GM12878 (cell line): ENCODE data around the gene RANGRF. TPM values are rescaled to one million over a fixed set of nuclear protein-coding genes. Genes with fewer than 3 reads are reported as not detected.

ENCODE experiments used
- ATAC-seq: fragments of 200-7000 bp; cut with Tn5 transposase; 3 replicates; pipeline ENCODE4 v1.9.1; 2020; ENCODE audit warnings: mild to moderate bottlenecking, moderate library complexity
- BruUV-seq: library from RNA; stranded (reverse); fragments of 400-500 nt; replicated peaks from 2 replicates; lab custom pipeline; 2021; lab: Mats Ljungman, UMichigan
- CTCF ChIA-PET: fragments of 300-600 bp; sonication (Branson Sonifier 250); formaldehyde crosslinking; extraction: SDS; loops from one replicate; lab custom pipeline; 2021; ENCODE audit warnings: inconsistent platforms; lab: Yijun Ruan, JAX
- POLR2A ChIA-PET: fragments of 350-600 bp; formaldehyde crosslinking; extraction: SDS; loops from one replicate; lab custom pipeline; 2021; ENCODE audit warnings: inconsistent platforms; lab: Charles Lee
- RAD21 ChIA-PET: fragments of 300-600 bp; sonication (Branson Sonifier 250); formaldehyde crosslinking; loops from one replicate; lab custom pipeline; 2023; ENCODE audit warnings: antibody characterized with exemption; ENCODE audit not compliant: unreplicated experiment; lab: Charles Lee
- SMC1A ChIA-PET: fragments of 300-600 bp; sonication (Branson Sonifier 250); formaldehyde crosslinking; loops from one replicate; lab custom pipeline; 2023; ENCODE audit not compliant: unreplicated experiment, uncharacterized antibody; lab: Charles Lee
- DNase-seq: peaks from one replicate; pipeline ENCODE4 v3.0.0-alpha.2; 2011; ENCODE audit warnings: low read depth, low spot score
- FAIRE-seq: peaks from 3 replicates; lab custom pipeline; 2011; peaks lifted over from hg19 to GRCh38; lab: Jason Lieb, UNC
- H2AFZ ChIP-seq: 2 replicates; pipeline ENCODE4 v1.6.0; 2011; ENCODE audit warnings: low read depth, low read length, control low read depth; ENCODE audit not compliant: control insufficient read depth
- H3K27ac ChIP-seq: 2 replicates; pipeline ENCODE4 v1.5.1; 2011; ENCODE audit warnings: control low read depth; ENCODE audit not compliant: control insufficient read depth, insufficient read depth
- H3K27me3 ChIP-seq, 2 experiments: replicated peaks in 1 of 2; 2 replicates each; pipeline versions ENCODE4 v1.6.0 to v1.6.1; 2011; ENCODE audit warnings: low read length in 1 of 2; ENCODE audit not compliant: control insufficient read depth in 2 of 2, insufficient read depth in 2 of 2
- H3K36me3 ChIP-seq, 2 experiments: 2 replicates each; pipeline ENCODE4 v1.5.1; 2011; ENCODE audit warnings: low read length in 1 of 2; ENCODE audit not compliant: control insufficient read depth in 2 of 2, insufficient read depth in 2 of 2
- H3K4me1 ChIP-seq: 2 replicates; pipeline ENCODE4 v1.6.1; 2011; ENCODE audit warnings: mild to moderate bottlenecking, low read length, moderate library complexity, mixed read lengths; ENCODE audit not compliant: control insufficient read depth, insufficient read depth
- H3K4me2 ChIP-seq: 2 replicates; pipeline ENCODE4 v1.6.0; 2011; ENCODE audit warnings: control low read depth; ENCODE audit not compliant: control insufficient read depth, insufficient read depth
- H3K4me3 ChIP-seq: fragments of 200-600 bp; sonication (generic); 2 replicates; pipeline ENCODE4 v1.5.1; 2016
- H3K79me2 ChIP-seq: 2 replicates; pipeline ENCODE4 v1.6.0; 2011; ENCODE audit warnings: low read length; ENCODE audit not compliant: control insufficient read depth, insufficient read depth
- H3K9ac ChIP-seq: 2 replicates; pipeline ENCODE4 v1.8.0; 2011; ENCODE audit warnings: low read length, control low read depth, mixed read lengths; ENCODE audit not compliant: control insufficient read depth, insufficient read depth
- H3K9me3 ChIP-seq: replicated peaks from 3 replicates; pipeline ENCODE4 v1.5.1; 2011; ENCODE audit warnings: mild to moderate bottlenecking, low read length; ENCODE audit not compliant: control insufficient read depth, insufficient read depth
- H4K20me1 ChIP-seq: 2 replicates; pipeline ENCODE4 v1.6.0; 2011; ENCODE audit not compliant: control insufficient read depth, insufficient read depth
- ATF3 ChIP-seq: IDR thresholded peaks from 2 replicates; pipeline ENCODE4 v1.6.1; 2011; ENCODE audit warnings: low read depth, mild to moderate bottlenecking, low read length, moderate library complexity, borderline replicate concordance; ENCODE audit errors: extremely low read depth
- BCL3 ChIP-seq: IDR thresholded peaks from 2 replicates; pipeline ENCODE4 v1.6.1; 2011; ENCODE audit warnings: borderline replicate concordance, low read depth, mild to moderate bottlenecking, moderate library complexity, low read length; ENCODE audit not compliant: insufficient read depth, poor library complexity, severe bottlenecking
- CBX3 ChIP-seq: fragments of 200-600 bp; sonication (generic); IDR thresholded peaks from 2 replicates; pipeline ENCODE4 v1.6.1; 2016; ENCODE audit warnings: low read depth, borderline replicate concordance
- DPF2 ChIP-seq: fragments of 450-650 bp; IDR thresholded peaks from 2 replicates; pipeline ENCODE4 v1.6.1; 2017; ENCODE audit warnings: mild to moderate bottlenecking
- GATAD2B ChIP-seq: fragments of 450-650 bp; conservative IDR thresholded peaks from 2 replicates; pipeline ENCODE4 v1.6.1; 2017; ENCODE audit warnings: low read depth, mild to moderate bottlenecking, moderate library complexity
- IRF3 ChIP-seq: fragments of 450-650 bp; IDR thresholded peaks from 2 replicates; pipeline ENCODE4 v1.6.1; 2014; ENCODE audit warnings: mild to moderate bottlenecking
- NFYB ChIP-seq: IDR thresholded peaks from 2 replicates; pipeline ENCODE4 v1.6.1; 2011; ENCODE audit warnings: low read depth, mild to moderate bottlenecking, low read length, improper control_type of control experiment, moderate library complexity; ENCODE audit not compliant: insufficient read depth
- TCF12 ChIP-seq: IDR thresholded peaks from 2 replicates; pipeline ENCODE4 v1.6.1; 2011; ENCODE audit warnings: low read depth, mild to moderate bottlenecking, low read length
- ZNF384 ChIP-seq: IDR thresholded peaks from 2 replicates; pipeline ENCODE4 v1.6.1; 2012; ENCODE audit warnings: low read depth, mild to moderate bottlenecking, low read length, improper control_type of control experiment, borderline replicate concordance
- WGBS: methylation state at CpG from one replicate; pipeline ENCODE4 v1.1.6; 2016; ENCODE audit warnings: low lambda C conversion rate; ENCODE audit not compliant: insufficient replicate concordance, insufficient coverage; ENCODE audit errors: missing lambda C conversion rate; 5-methylcytosine and 5-hydroxymethylcytosine counted together
- in situ Hi-C: fragments of 300-500 bp; cut with MboI; formaldehyde crosslinking; loops from 9 replicates; pipeline ENCODE4 v1.14.3; 2018; ENCODE audit warnings: mixed read lengths
- intact Hi-C: fragments of 100-400 bp; cut with micrococcal nuclease; formaldehyde crosslinking; loops from one replicate; pipeline ENCODE4 v1.14.2; 2022; ENCODE audit not compliant: unreplicated experiment
- polyA plus RNA-seq, 11 experiments: library from polyadenylated mRNA; depleted of rRNA in 4 of 11; unstranded in 6 of 11; stranded (reverse) in 5 of 11; fragments of >200 nt; fragmentation: Nextera tagmentation in 4 of 11; fragmentation: Illumina TruSeq in 1 of 11; extraction: Ambion mirVana in 4 of 11; extraction: Trizol in 1 of 11; gene quantifications; 1 replicate in 1 of 11; 2 replicates in 10 of 11; pipeline versions ENCODE4 v1.2.1 to v1.2.3, GENCODE V29; 2011 to 2016; ENCODE audit warnings: inconsistent platforms in 2 of 11, missing spikeins in 2 of 11, low read depth in 1 of 11
- total RNA-seq, 4 experiments: library from RNA; depleted of rRNA in 3 of 4; stranded (reverse); fragments of >200 nt in 3 of 4; fragmentation: Illumina TruSeq in 1 of 4; extraction: Trizol in 1 of 4; gene quantifications; 2 replicates each; pipeline versions ENCODE4 v1.2.1 to v1.2.3, GENCODE V29; 2013 to 2021
- TF ChIP-seq, protein P1 (sequence below): fragments of 450-650 bp; formaldehyde crosslinking; IDR thresholded peaks from 2 replicates; pipeline ENCODE4 v1.5.0; 2022; ENCODE audit warnings: mild to moderate bottlenecking, missing genetic modification characterization

Gene RANGRF
- total and polyA plus RNA-seq, 10 of the 15 experiments (the other 5 are each of a cell fraction or from before 2014, with no cell fraction given), result 30.1 to 181 (median 61.4) TPM

- WGBS, result 13% methylated on average over 6 of the region's 6 CpGs
- ChIA-PET CTCF (interaction anchor here (0.6 kb wide), 1 partner anchor 39 kb away, joined by 4 read pairs; no protein-coding TSS in a partner anchor), SMC1A (no interaction called here), POLR2A (no interaction called here), RAD21 (no interaction called here)
- Histone ChIP-seq H3K36me3 (no peaks in the 10 kb centered on the region), H3K9ac (no peak overlapping the region), H3K4me3 (no peak overlapping the region), H2AFZ (no peak overlapping the region), H3K4me1 (no peaks in the 10 kb centered on the region), H3K27me3 (peaks cover 3 to 4% of the 10 kb centered on the region in 2 experiments; a peak in 3 of 4 replicates), H3K9me3 (no peaks in the 10 kb centered on the region), H3K4me2 (no peak overlapping the region), H4K20me1 (no peaks in the 10 kb centered on the region), H3K79me2 (no peaks in the 10 kb centered on the region), H3K27ac (no peak overlapping the region)
- FAIRE-seq (no peak), DNase-seq (no peak), ATAC-seq (peak; percentile 51)
- no peak for TF ChIP-seq TCF12
- TF ChIP-seq NFYB, result peak; percentile 45; the same call in 1 of the 2 replicates
- no TSS peak for BruUV-seq
- intact Hi-C loops, result no loop called here
- in situ Hi-C loops, result no loop called here
These were observed 32.5 kb downstream of the RANGRF start for GRCh38 chr17:8320990-8321389.

DNA sequence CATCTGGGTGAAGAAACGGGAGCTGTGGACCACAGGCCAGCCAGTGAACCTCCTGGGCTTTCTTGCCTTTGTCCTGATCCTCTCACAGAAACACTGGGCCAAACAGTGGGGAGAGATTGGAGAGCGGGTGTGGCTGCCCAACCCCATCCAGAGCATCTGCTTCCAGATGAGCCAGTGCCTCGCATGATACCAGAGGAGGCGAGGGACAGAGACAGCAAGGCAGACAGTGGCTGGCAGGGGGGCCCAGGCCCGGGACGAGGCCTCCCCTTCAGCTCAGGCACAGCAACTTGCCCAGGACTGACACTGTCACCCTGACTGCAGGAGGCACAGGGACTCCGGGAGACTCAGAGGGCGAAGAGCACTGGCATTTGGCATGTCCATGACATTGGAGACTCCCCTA, 33.6 kb downstream of the RANGRF start:
- Histone ChIP-seq H3K27ac (no peak overlapping the region), H3K9ac (no peak overlapping the region), H3K36me3 (no peaks in the 10 kb centered on the region), H3K79me2 (no peaks in the 10 kb centered on the region), H3K4me3 (no peak overlapping the region), H3K4me1 (0 out of 2 replicates have a peak, but pooled peaks cover 2% of the 10 kb centered on the region), H2AFZ (no peak overlapping the region), H4K20me1 (no peaks in the 10 kb centered on the region), H3K27me3 (peaks cover 3 to 6% of the 10 kb centered on the region in 2 experiments; a peak in 3 of 4 replicates), H3K4me2 (no peak overlapping the region), H3K9me3 (no peaks in the 10 kb centered on the region)
- WGBS, result 10% methylated on average over 8 of the region's 8 CpGs
- ChIA-PET POLR2A (interaction anchor here (0.6 kb wide), 1 partner anchor 74 kb away, joined by 4 read pairs; the partner anchor contains the start of gene CTC1), SMC1A (no interaction called here), RAD21 (no interaction called here), CTCF (interaction anchor here (1.1 kb wide), 1 partner anchor 55 kb away, joined by 3 read pairs; no protein-coding TSS in a partner anchor)
- DNase-seq (no peak), ATAC-seq (no peak), FAIRE-seq (no peak)
- intact Hi-C loops, result no loop called here
- in situ Hi-C loops, result no loop called here
- no TSS peak for BruUV-seq
- no peak for TF ChIP-seq GATAD2B
- no peak for TF ChIP-seq IRF3
- TF ChIP-seq, protein P1, sequence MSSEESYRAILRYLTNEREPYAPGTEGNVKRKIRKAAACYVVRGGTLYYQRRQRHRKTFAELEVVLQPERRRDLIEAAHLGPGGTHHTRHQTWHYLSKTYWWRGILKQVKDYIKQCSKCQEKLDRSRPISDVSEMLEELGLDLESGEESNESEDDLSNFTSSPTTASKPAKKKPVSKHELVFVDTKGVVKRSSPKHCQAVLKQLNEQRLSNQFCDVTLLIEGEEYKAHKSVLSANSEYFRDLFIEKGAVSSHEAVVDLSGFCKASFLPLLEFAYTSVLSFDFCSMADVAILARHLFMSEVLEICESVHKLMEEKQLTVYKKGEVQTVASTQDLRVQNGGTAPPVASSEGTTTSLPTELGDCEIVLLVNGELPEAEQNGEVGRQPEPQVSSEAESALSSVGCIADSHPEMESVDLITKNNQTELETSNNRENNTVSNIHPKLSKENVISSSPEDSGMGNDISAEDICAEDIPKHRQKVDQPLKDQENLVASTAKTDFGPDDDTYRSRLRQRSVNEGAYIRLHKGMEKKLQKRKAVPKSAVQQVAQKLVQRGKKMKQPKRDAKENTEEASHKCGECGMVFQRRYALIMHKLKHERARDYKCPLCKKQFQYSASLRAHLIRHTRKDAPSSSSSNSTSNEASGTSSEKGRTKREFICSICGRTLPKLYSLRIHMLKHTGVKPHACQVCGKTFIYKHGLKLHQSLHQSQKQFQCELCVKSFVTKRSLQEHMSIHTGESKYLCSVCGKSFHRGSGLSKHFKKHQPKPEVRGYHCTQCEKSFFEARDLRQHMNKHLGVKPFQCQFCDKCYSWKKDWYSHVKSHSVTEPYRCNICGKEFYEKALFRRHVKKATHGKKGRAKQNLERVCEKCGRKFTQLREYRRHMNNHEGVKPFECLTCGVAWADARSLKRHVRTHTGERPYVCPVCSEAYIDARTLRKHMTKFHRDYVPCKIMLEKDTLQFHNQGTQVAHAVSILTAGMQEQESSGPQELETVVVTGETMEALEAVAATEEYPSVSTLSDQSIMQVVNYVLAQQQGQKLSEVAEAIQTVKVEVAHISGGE (CRISPR knock-in tag), result no peak
- no peak for TF ChIP-seq ATF3
- no peak for TF ChIP-seq CBX3
- no peak for TF ChIP-seq DPF2
- no peak for TF ChIP-seq ZNF384
- TF ChIP-seq BCL3, result no peak
